ENCODE results near the gene CACNB4.
"Not testable (repeated sequence)": the region's sequence is repeated elsewhere in the genome, so short reads cannot be mapped to it uniquely, and the experiment has no call there.

CACNB4 gene

GRCh38 chr2:151919786-151920185, 179.1 kb downstream of the CACNB4 start:
- H3K4me2 ChIP-seq (ENCODE audit: low read length): no peak overlapping the region
- no peak for TF ChIP-seq EZH2 (IDR thresholded peaks at IDR 0.05; ENCODE audit: borderline replicate concordance, low read length)
- no peak for TF ChIP-seq CTCF (IDR thresholded peaks at IDR 0.05; ENCODE audit: low read length)
- H3K36me3 ChIP-seq (ENCODE audit: insufficient read depth, low read length): no peaks in the 10 kb centered on the region

GRCh38 chr2:151918308-151918707, 180.5 kb downstream of the CACNB4 start:
- no peak overlapping the region for H3K4me2 ChIP-seq (ENCODE audit: low read length)
- H3K4me1 ChIP-seq (ENCODE audit: insufficient read depth, low read length, severe bottlenecking): no peaks in the 10 kb centered on the region
- no peaks in the 10 kb centered on the region for H3K79me2 ChIP-seq (ENCODE audit: insufficient read depth, low read length)
- H3K9me2 ChIP-seq (ENCODE audit: low read depth, low read length): no peaks in the 10 kb centered on the region
- H3F3A ChIP-seq (ENCODE audit: insufficient read depth, low read length): no peaks in the 10 kb centered on the region
- H3K4me3 ChIP-seq (ENCODE audit: low read depth, low read length, poor library complexity, severe bottlenecking): no peak overlapping the region
- no peaks in the 10 kb centered on the region for H4K20me1 ChIP-seq (ENCODE audit: insufficient read depth, low read length)
- TF ChIP-seq CTCF (IDR thresholded peaks at IDR 0.05; ENCODE audit: low read length) (no peak), EZH2 (IDR thresholded peaks at IDR 0.05; ENCODE audit: borderline replicate concordance, low read length) (no peak)
- peaks cover 4% of the 10 kb centered on the region; the same call in 1 of the 2 replicates for H3K27me3 ChIP-seq (ENCODE audit: insufficient read depth, low read length)
- H3K9ac ChIP-seq (ENCODE audit: low read length): no peak overlapping the region
- no peaks in the 10 kb centered on the region for H3K36me3 ChIP-seq (ENCODE audit: insufficient read depth, low read length)
- no peak overlapping the region for H3K27ac ChIP-seq (ENCODE audit: low read depth, low read length, poor library complexity, severe bottlenecking)
- H2AFZ ChIP-seq (ENCODE audit: low read length): no peak overlapping the region
- H3K9me3 ChIP-seq (ENCODE audit: low read length): no peaks in the 10 kb centered on the region

More at GRCh38 chr2:151919786-151920185, 179.1 kb downstream of the CACNB4 start:
- no peaks in the 10 kb centered on the region for H4K20me1 ChIP-seq (ENCODE audit: insufficient read depth, low read length)
- no peak overlapping the region for H3K9ac ChIP-seq (ENCODE audit: low read length)
- no peak overlapping the region for H3K4me3 ChIP-seq (ENCODE audit: low read depth, low read length, poor library complexity, severe bottlenecking)
- no peaks in the 10 kb centered on the region for H3K9me2 ChIP-seq (ENCODE audit: low read depth, low read length)
- no peaks in the 10 kb centered on the region for H3F3A ChIP-seq (ENCODE audit: insufficient read depth, low read length)
- no peaks in the 10 kb centered on the region for H3K79me2 ChIP-seq (ENCODE audit: insufficient read depth, low read length)
- H3K4me1 ChIP-seq (ENCODE audit: insufficient read depth, low read length, severe bottlenecking): no peaks in the 10 kb centered on the region
- H3K27me3 ChIP-seq (ENCODE audit: insufficient read depth, low read length): peaks cover 4% of the 10 kb centered on the region; the same call in 1 of the 2 replicates
- H2AFZ ChIP-seq (ENCODE audit: low read length): no peak overlapping the region
- H3K27ac ChIP-seq (ENCODE audit: low read depth, low read length, poor library complexity, severe bottlenecking): no peak overlapping the region
- H3K9me3 ChIP-seq (ENCODE audit: low read length): no peaks in the 10 kb centered on the region

- Histone ChIP-seq H3K9ac (ENCODE audit: low read length) (no peak overlapping the region), H2AFZ (ENCODE audit: low read length) (no peak overlapping the region), H3K9me2 (ENCODE audit: low read depth, low read length) (no peaks in the 10 kb centered on the region), H3K27ac (ENCODE audit: low read depth, low read length, poor library complexity, severe bottlenecking) (no peak overlapping the region), H3K79me2 (ENCODE audit: insufficient read depth, low read length) (no peaks in the 10 kb centered on the region), H3K36me3 (ENCODE audit: insufficient read depth, low read length) (no peaks in the 10 kb centered on the region), H3K9me3 (ENCODE audit: low read length) (no peaks in the 10 kb centered on the region), H4K20me1 (ENCODE audit: insufficient read depth, low read length) (no peaks in the 10 kb centered on the region), H3K27me3 (ENCODE audit: insufficient read depth, low read length) (peaks cover 4% of the 10 kb centered on the region; the same call in 1 of the 2 replicates), H3K4me2 (ENCODE audit: low read length) (no peak overlapping the region), H3K4me3 (ENCODE audit: low read depth, low read length, poor library complexity, severe bottlenecking) (no peak overlapping the region), H3F3A (ENCODE audit: insufficient read depth, low read length) (no peaks in the 10 kb centered on the region), H3K4me1 (ENCODE audit: insufficient read depth, low read length, severe bottlenecking) (no peaks in the 10 kb centered on the region)
- TF ChIP-seq CTCF (IDR thresholded peaks at IDR 0.05; ENCODE audit: low read length) (no peak), EZH2 (IDR thresholded peaks at IDR 0.05; ENCODE audit: borderline replicate concordance, low read length) (no peak)
These were observed 182.2 kb downstream of the CACNB4 start for GRCh38 chr2:151916632-151917031.

GRCh38 chr2:151915629-151916025, 183.2 kb downstream of the CACNB4 start:
- not testable (repeated sequence) for H3K9me2 ChIP-seq (ENCODE audit: low read depth, low read length); H3K36me3 ChIP-seq (ENCODE audit: insufficient read depth, low read length); H3K4me1 ChIP-seq (ENCODE audit: insufficient read depth, low read length, severe bottlenecking); H3K27ac ChIP-seq (ENCODE audit: low read depth, low read length, poor library complexity, severe bottlenecking); H2AFZ ChIP-seq (ENCODE audit: low read length); H4K20me1 ChIP-seq (ENCODE audit: insufficient read depth, low read length); H3K79me2 ChIP-seq (ENCODE audit: insufficient read depth, low read length); H3F3A ChIP-seq (ENCODE audit: insufficient read depth, low read length); H3K9ac ChIP-seq (ENCODE audit: low read length); H3K9me3 ChIP-seq (ENCODE audit: low read length); H3K27me3 ChIP-seq (ENCODE audit: insufficient read depth, low read length); H3K4me2 ChIP-seq (ENCODE audit: low read length); H3K4me3 ChIP-seq (ENCODE audit: low read depth, low read length, poor library complexity, severe bottlenecking)
